ENCODE data around the gene CD93.

CD93 gene

DNA sequence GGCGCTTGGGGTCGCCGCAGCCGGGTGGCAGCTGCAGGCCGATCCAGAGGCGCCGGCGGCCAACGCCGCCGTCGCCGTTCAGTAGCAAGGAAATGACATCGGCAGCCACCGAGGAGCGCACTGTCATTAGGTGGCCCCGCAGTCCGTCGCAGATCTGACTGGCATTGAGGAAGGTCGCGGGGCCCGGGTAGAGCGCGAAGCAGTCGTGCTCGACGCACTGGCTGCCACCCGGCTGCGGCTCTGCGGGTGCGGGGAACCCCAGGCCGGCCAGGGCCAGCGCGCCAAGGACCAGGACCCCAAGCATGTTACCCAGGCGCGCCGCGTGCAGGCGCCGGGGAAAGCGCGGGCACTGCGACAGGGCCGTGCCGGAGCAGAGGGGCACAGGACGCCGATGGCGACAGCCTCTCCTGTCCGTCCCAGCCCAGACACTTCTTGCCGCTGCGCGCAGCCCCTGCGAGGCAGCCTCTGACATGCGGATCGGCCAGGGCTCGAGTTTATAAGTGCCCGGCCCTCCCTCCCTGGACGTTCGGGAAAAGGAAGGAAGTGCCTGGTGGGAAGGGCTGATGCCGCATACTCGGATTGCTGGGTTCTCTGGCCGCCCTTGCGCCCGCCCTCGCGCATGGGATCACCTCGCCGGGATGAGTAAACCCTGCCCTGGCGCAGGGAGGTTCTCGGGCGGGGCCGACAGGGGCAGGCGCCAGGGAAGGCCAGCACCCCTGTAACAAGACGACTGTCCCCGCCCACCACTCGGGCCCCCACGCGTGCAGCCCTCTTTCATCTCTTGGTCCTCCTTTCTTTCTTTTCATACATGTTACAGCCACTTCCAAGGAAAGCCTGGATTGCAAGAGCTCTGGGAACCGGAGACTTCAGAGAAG, 36.7 kb downstream of the CD93 start, which contains the start of gene THBD:
TSS of gene THBD (minus strand) at position 472 of the 875 bp plus-strand sequence. CDS start at position 304, 168 bp downstream.
- no peaks in the 10 kb centered on the region for H3K36me3 ChIP-seq (ENCODE audit: insufficient read depth, low read length)
- H3K4me3 ChIP-seq (ENCODE audit: low read depth in 1 of 2, low read length in 2 of 2) = peak within 1 kb of the TSS; percentile 53 to 56
- no peaks in the 10 kb centered on the region for H3K4me1 ChIP-seq (ENCODE audit: insufficient read depth, low read length)
- no peak within 1 kb of the TSS for H3K9ac ChIP-seq (ENCODE audit: low read length)
- H3K27ac ChIP-seq (ENCODE audit: low read depth, low read length) = peak within 1 kb of the TSS; percentile 19
- no peaks in the 10 kb centered on the region for H3K9me3 ChIP-seq (ENCODE audit: low read length)
- peaks cover 15 to 50% of the 10 kb centered on the region in 2 donors for H3K27me3 ChIP-seq (ENCODE audit: control insufficient read depth in 1 of 2, insufficient read depth in 2 of 2, low read length in 2 of 2)

GRCh38 chr20:23048283-23049200, 37.6 kb downstream of the CD93 start:
- H3K9ac ChIP-seq (ENCODE audit: low read length) = no peak overlapping the region
- H3K4me3 ChIP-seq (ENCODE audit: low read depth in 1 of 2, low read length in 2 of 2) = peak overlapping the region; percentile 38 to 53
- no peaks in the 10 kb centered on the region for H3K9me3 ChIP-seq (ENCODE audit: low read length)
- H3K36me3 ChIP-seq (ENCODE audit: insufficient read depth, low read length) = no peaks in the 10 kb centered on the region
- no peaks in the 10 kb centered on the region for H3K4me1 ChIP-seq (ENCODE audit: insufficient read depth, low read length)
- H3K27me3 ChIP-seq (ENCODE audit: control insufficient read depth in 1 of 2, insufficient read depth in 2 of 2, low read length in 2 of 2) = peaks cover 15 to 50% of the 10 kb centered on the region in 2 donors
- peak overlapping the region; percentile 19 for H3K27ac ChIP-seq (ENCODE audit: low read depth, low read length)

DNA sequence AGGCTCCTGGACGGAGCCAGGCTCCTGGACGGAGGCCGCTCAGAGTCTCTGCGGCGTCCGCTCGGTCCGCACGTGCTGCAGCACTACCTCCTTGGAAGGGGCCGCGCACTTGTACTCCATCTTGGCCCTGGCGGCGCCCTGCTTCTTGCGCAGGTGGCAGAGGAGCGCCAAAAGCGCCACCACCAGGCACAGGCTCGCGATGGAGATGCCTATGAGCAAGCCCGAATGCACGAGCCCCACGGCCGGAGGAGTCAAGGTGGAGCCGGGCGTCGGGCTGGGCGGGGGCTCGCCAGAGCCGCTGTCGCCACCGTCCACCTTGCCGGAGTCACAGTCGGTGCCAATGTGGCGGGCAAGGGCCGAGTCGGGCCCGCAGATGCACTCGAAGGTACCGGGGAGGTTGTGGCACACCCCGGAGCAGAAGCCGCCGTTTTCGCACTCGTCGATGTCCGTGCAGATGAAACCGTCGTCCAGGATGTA, 38.3 kb downstream of the CD93 start:
- peaks cover 21 to 50% of the 10 kb centered on the region in 2 donors for H3K27me3 ChIP-seq (ENCODE audit: control insufficient read depth in 1 of 2, insufficient read depth in 2 of 2, low read length in 2 of 2)
- H3K4me1 ChIP-seq (ENCODE audit: insufficient read depth, low read length) = no peaks in the 10 kb centered on the region
- peak overlapping the region in 1 of 2 donors; percentile 38 for H3K4me3 ChIP-seq (ENCODE audit: low read depth in 1 of 2, low read length in 2 of 2)
- no peak overlapping the region for H3K27ac ChIP-seq (ENCODE audit: low read depth, low read length)
- H3K9me3 ChIP-seq (ENCODE audit: low read length) = no peaks in the 10 kb centered on the region
- no peaks in the 10 kb centered on the region for H3K36me3 ChIP-seq (ENCODE audit: insufficient read depth, low read length)
- H3K9ac ChIP-seq (ENCODE audit: low read length) = no peak overlapping the region

DNA sequence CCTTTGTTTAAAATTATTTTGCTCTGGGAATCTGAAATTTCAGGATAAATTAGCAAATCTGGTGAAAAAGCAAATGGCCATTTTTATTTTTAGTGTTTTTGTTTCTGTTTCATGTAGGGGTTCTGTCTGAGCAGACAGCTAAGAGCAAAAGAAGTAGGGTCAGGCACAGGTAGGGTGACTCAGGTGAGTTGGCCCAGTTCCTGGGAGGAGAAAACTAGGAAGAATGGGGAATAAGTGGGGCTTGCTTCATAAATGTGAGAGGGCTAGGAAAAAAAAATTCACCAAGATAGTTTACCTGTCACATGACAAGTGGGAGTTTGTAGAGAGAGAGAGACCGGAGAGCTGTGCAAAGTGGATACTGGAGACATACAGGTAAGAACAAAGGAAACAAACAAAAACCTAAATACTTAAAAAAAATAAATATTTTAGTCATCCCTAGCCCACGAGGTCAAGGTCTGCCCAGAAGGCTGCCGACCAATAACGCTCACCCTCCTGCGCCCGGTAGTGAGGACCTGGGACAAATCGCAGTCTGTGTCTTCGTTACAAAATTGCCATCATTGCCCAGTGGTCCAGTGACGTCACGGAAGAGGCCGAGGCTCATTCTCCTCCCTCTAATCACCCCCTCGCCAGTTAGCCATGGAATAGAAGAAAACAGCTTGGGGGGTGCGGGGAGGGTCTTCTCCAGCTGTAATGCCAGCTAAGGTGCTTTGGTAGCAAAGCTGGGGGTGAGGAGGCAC, 39.0 kb downstream of the CD93 start:
- H3K27ac ChIP-seq (ENCODE audit: low read depth, low read length) = no peak overlapping the region
- H3K27me3 ChIP-seq (ENCODE audit: control insufficient read depth in 1 of 2, insufficient read depth in 2 of 2, low read length in 2 of 2) = peaks cover 21 to 50% of the 10 kb centered on the region in 2 donors
- no peak overlapping the region for H3K9ac ChIP-seq (ENCODE audit: low read length)

GRCh38 chr20:23046431-23046830, 39.7 kb downstream of the CD93 start:
- no peaks in the 10 kb centered on the region for H3K4me1 ChIP-seq (ENCODE audit: insufficient read depth, low read length)
- H3K9me3 ChIP-seq (ENCODE audit: low read length) = no peaks in the 10 kb centered on the region
- no peaks in the 10 kb centered on the region for H3K36me3 ChIP-seq (ENCODE audit: insufficient read depth, low read length)
- H3K27ac ChIP-seq (ENCODE audit: low read depth, low read length) = no peak overlapping the region
- peaks cover 21 to 52% of the 10 kb centered on the region in 2 donors for H3K27me3 ChIP-seq (ENCODE audit: control insufficient read depth in 1 of 2, insufficient read depth in 2 of 2, low read length in 2 of 2)
- H3K9ac ChIP-seq (ENCODE audit: low read length) = no peak overlapping the region
- H3K4me3 ChIP-seq (ENCODE audit: low read depth in 1 of 2, low read length in 2 of 2) = no peak overlapping the region

More for the DNA sequence above, 39.0 kb downstream of the CD93 start:
- peak overlapping the region in 1 of 2 donors; percentile 38 for H3K4me3 ChIP-seq (ENCODE audit: low read depth in 1 of 2, low read length in 2 of 2)
- no peaks in the 10 kb centered on the region for H3K4me1 ChIP-seq (ENCODE audit: insufficient read depth, low read length)
- no peaks in the 10 kb centered on the region for H3K36me3 ChIP-seq (ENCODE audit: insufficient read depth, low read length)
- H3K9me3 ChIP-seq (ENCODE audit: low read length) = no peaks in the 10 kb centered on the region

DNA sequence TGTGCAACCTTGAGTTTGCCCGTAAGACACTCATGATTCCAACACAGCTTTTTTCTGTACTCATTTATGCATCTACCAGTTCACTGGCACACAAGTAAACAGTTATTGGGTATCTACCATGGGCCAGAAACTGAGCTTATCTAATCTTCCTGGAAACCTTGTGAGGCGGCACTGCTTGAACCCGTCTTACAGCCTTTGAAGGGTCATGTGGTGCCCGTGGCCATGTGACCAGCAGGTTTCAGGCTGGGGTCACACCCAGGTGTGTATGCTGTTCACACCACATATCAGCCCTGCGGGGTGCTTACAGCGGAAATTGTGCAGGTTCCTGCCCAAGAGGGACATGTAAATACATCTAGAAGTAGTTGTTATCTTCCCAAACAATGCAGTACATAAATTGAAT, 42.7 kb downstream of the CD93 start:
- H3K27me3 ChIP-seq (ENCODE audit: control insufficient read depth in 1 of 2, insufficient read depth in 2 of 2, low read length in 2 of 2) = peaks cover 21 to 36% of the 10 kb centered on the region in 2 donors
- no peaks in the 10 kb centered on the region for H3K4me1 ChIP-seq (ENCODE audit: insufficient read depth, low read length)
- H3K27ac ChIP-seq (ENCODE audit: low read depth, low read length) = no peak overlapping the region
- H3K9me3 ChIP-seq (ENCODE audit: low read length) = no peaks in the 10 kb centered on the region
- no peaks in the 10 kb centered on the region for H3K36me3 ChIP-seq (ENCODE audit: insufficient read depth, low read length)
- H3K4me3 ChIP-seq (ENCODE audit: low read depth in 1 of 2, low read length in 2 of 2) = no peak overlapping the region
- H3K9ac ChIP-seq (ENCODE audit: low read length) = no peak overlapping the region

DNA sequence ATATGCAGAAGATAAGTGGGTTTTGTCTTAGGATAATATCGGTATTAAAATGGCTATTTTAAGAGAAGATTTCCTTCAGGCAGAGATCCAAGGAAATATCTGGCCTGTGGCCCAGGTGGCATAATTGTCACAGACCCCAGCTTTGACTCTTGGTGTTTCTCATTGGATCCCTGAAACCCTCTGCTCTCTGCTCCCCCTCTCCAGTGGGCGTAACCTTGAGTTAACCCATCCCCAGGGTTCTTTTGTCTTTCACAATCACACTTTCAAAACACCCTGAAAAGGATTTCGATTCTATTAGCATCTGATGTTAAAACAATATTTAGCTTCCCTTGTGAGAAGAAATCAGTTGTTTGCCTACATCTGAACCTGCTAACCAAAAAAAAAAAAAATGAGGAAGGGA, 43.9 kb downstream of the CD93 start:
- Histone ChIP-seq H3K4me1 (ENCODE audit: insufficient read depth, low read length) (no peaks in the 10 kb centered on the region), H3K4me3 (ENCODE audit: low read depth in 1 of 2, low read length in 2 of 2) (no peak overlapping the region), H3K27ac (ENCODE audit: low read depth, low read length) (no peak overlapping the region), H3K9ac (ENCODE audit: low read length) (no peak overlapping the region), H3K36me3 (ENCODE audit: insufficient read depth, low read length) (no peaks in the 10 kb centered on the region), H3K9me3 (ENCODE audit: low read length) (no peaks in the 10 kb centered on the region), H3K27me3 (ENCODE audit: control insufficient read depth in 1 of 2, insufficient read depth in 2 of 2, low read length in 2 of 2) (peaks cover 17 to 26% of the 10 kb centered on the region in 2 donors)

GRCh38 chr20:23039885-23040508, 46.1 kb downstream of the CD93 start:
- Histone ChIP-seq H3K4me3 (ENCODE audit: low read depth in 1 of 2, low read length in 2 of 2) (no peak overlapping the region), H3K4me1 (ENCODE audit: insufficient read depth, low read length) (no peaks in the 10 kb centered on the region), H3K27me3 (ENCODE audit: control insufficient read depth in 1 of 2, insufficient read depth in 2 of 2, low read length in 2 of 2) (peaks cover 6 to 26% of the 10 kb centered on the region in 2 donors), H3K9ac (ENCODE audit: low read length) (no peak overlapping the region), H3K9me3 (ENCODE audit: low read length) (no peaks in the 10 kb centered on the region), H3K27ac (ENCODE audit: low read depth, low read length) (no peak overlapping the region), H3K36me3 (ENCODE audit: insufficient read depth, low read length) (no peaks in the 10 kb centered on the region)

DNA sequence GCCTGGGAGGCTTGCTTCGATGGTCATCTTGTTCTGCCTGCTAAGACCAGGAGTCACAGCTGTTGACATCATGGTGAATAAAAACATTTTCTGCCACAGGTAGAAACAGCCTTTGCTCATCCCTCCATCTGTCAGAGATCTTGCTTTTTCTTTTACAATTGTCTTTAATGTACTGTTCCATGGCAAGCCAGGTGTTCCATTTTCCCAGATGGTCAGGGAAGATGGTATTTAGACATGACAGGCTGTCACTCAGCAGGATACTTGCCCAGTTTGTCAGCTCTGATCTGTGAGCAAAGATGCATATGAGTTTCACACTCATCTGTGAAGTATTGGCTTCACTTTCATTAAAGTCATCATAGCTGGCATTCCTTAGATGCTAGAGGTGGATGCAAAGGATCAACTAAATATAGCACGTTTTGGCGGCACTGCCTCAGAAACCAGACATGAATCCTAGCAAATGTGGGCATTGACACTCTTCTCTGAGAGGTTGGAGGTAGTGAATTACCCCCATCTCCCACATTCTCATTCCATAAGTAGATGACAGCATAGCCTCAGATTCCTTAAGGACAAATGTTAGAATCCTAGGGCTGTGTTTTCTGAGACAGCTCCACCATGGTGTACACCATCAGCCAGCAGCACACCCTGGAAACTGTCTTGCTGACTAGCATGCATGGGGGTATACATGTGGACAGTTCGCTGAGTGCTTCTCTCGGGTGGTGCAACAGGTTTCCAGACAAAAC, 46.8 kb downstream of the CD93 start:
- H3K9ac ChIP-seq (ENCODE audit: low read length) = no peak overlapping the region
- no peak overlapping the region for H3K4me3 ChIP-seq (ENCODE audit: low read depth in 1 of 2, low read length in 2 of 2)
- peaks cover 6 to 28% of the 10 kb centered on the region in 2 donors for H3K27me3 ChIP-seq (ENCODE audit: control insufficient read depth in 1 of 2, insufficient read depth in 2 of 2, low read length in 2 of 2)
- H3K36me3 ChIP-seq (ENCODE audit: insufficient read depth, low read length) = no peaks in the 10 kb centered on the region
- no peaks in the 10 kb centered on the region for H3K4me1 ChIP-seq (ENCODE audit: insufficient read depth, low read length)
- H3K27ac ChIP-seq (ENCODE audit: low read depth, low read length) = no peak overlapping the region
- H3K9me3 ChIP-seq (ENCODE audit: low read length) = no peaks in the 10 kb centered on the region

DNA sequence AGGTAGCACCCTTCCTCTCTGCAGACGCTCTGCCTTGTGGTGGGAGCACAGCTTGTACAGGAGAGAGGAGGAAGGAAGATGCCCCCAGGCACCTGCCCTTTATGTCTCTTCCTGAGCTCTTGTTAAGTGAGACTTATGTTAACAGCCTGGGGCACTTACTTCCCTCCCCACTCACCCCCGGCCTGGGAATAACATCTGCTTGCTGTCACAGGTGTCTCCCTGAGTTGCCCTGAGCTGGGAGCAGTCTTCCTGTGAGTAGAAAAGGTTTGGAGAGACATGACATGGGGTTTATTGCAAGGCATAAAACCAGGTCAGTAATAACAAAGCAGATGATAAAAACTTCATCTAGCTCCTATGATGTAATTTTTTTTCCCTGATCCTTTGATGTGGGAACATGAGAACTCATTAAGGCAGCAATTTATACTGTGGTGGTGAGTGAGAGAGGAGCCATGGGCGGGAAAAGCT, 49.1 kb downstream of the CD93 start:
- Histone ChIP-seq H3K4me3 (ENCODE audit: low read depth in 1 of 2, low read length in 2 of 2) (no peak overlapping the region), H3K4me1 (ENCODE audit: insufficient read depth, low read length) (no peaks in the 10 kb centered on the region), H3K9ac (ENCODE audit: low read length) (no peak overlapping the region), H3K27ac (ENCODE audit: low read depth, low read length) (no peak overlapping the region), H3K9me3 (ENCODE audit: low read length) (no peaks in the 10 kb centered on the region), H3K27me3 (ENCODE audit: control insufficient read depth in 1 of 2, insufficient read depth in 2 of 2, low read length in 2 of 2) (peaks cover 0 to 28% of the 10 kb centered on the region in 2 donors), H3K36me3 (ENCODE audit: insufficient read depth, low read length) (no peaks in the 10 kb centered on the region)
